ENCODE measurements around the gene UBASH3B. TPM values are rescaled to one million over a fixed set of nuclear protein-coding genes. Genes with fewer than 3 reads are reported as not detected.
A peak's percentile ranks its signal among the peaks of the same experiment; 100 is the strongest.

UBASH3B gene
- total RNA-seq, 4 donors from 2014 or later = 9.9 to 36.3 (median 24.3) TPM

GRCh38 chr11:122780296-122780949 is 124.9 kb downstream of the UBASH3B start:
- TF ChIP-seq CTCF (IDR thresholded peaks at IDR 0.05) = no peak
- ATAC-seq (ENCODE audit: low FRiP score) (no peak), DNase-seq (ENCODE audit: low spot score) (no peak)

- TF ChIP-seq CTCF (IDR thresholded peaks at IDR 0.05) = peak in 2 of 3 donors; percentile 64 to 85
- ATAC-seq (ENCODE audit: low FRiP score) = peak; percentile 92
- peak; percentile 87 for DNase-seq (ENCODE audit: low spot score)
These were observed 126.1 kb downstream of the UBASH3B start for GRCh38 chr11:122781378-122782195.

- TF ChIP-seq CTCF (IDR thresholded peaks at IDR 0.05) = no peak
- ATAC-seq (ENCODE audit: low FRiP score) = no peak
- no peak for DNase-seq (ENCODE audit: low spot score)
These were observed 126.7 kb downstream of the UBASH3B start for GRCh38 chr11:122782222-122782621.

GRCh38 chr11:122784325-122784955 is 128.9 kb downstream of the UBASH3B start:
- ATAC-seq (ENCODE audit: low FRiP score) (peak; percentile 58), DNase-seq (ENCODE audit: low spot score) (no peak)
- TF ChIP-seq CTCF (IDR thresholded peaks at IDR 0.05) = no peak

GRCh38 chr11:122785031-122785541 is 129.6 kb downstream of the UBASH3B start:
- ATAC-seq (ENCODE audit: low FRiP score) (no peak), DNase-seq (ENCODE audit: low spot score) (no peak)
- no peak for TF ChIP-seq CTCF (IDR thresholded peaks at IDR 0.05)

- ATAC-seq (ENCODE audit: low FRiP score) (no peak), DNase-seq (ENCODE audit: low spot score) (no peak)
- TF ChIP-seq CTCF (IDR thresholded peaks at IDR 0.05) = no peak
These were observed 131.4 kb downstream of the UBASH3B start for GRCh38 chr11:122786896-122787295.

All from omental fat pad (tissue), 4 donors.